Activated naive CD4-positive, alpha-beta T cell treated with anti-CD3 and anti-CD28 coated beads, Interleukin-2, amount 50 U/mL, for 24 hours (primary cell): Measurements from ENCODE around the gene CCNK.

ENCODE experiments used
- H3K27ac Mint-ChIP-seq: one replicate; pipeline ENCODE4 v1.8.0; 2021; ENCODE audit warnings: mild to moderate bottlenecking, mixed read lengths
- H3K27me3 Mint-ChIP-seq: one replicate; pipeline ENCODE4 v1.8.0; 2021; ENCODE audit warnings: mixed read lengths
- H3K36me3 Mint-ChIP-seq: one replicate; pipeline ENCODE4 v1.8.0; 2021; ENCODE audit warnings: mixed read lengths
- H3K4me1 Mint-ChIP-seq: one replicate; pipeline ENCODE4 v1.8.0; 2021; ENCODE audit warnings: mixed read lengths
- H3K4me3 Mint-ChIP-seq: one replicate; pipeline ENCODE4 v1.8.0; 2021; ENCODE audit warnings: mild to moderate bottlenecking, mixed read lengths
- H3K9me3 Mint-ChIP-seq: one replicate; pipeline ENCODE4 v1.8.0; 2021; ENCODE audit warnings: mixed read lengths

The CCNK gene

DNA sequence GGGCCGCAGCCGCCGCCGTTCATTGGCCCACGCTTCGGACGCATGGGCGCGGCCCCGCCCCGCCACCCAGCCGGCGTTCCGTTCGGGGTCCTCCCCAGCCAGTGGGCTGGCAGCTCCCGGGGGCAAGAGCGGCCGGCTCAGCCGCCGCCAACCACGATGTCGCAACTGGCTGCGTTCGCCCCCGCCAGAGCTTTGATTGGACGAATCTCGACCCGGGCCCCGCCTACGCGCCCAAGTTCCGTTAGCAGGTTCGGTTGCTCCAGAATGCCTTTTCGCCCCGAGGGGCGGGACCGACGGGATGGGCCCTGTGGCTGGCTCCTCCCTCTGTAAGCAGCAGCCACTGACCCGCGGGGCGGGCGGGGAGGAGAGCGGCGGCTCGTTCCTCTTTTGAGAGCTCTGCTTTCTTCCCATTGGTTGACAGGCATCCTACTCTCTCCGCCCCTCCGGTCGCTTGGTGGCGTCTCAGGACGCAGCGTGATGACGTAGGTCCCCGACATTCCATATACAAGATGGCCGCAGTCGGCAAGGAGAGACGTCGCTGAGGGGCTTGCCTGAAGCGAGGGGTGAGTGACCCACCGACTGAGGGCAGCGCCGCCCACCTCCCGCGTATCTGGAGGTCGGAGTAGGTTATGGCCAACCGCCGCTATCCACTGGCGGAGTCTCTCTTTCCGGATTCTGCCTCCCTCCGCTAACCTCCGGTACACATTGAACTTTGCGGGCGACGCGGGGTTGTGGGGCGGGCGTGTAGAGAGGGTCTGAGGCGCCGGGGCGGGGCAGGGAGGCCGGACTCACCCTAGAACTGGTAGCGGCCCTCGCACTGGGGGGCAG is at the start of gene CCNK:
Gene CCNK (plus strand): TSS at position 493 of the 828 bp plus-strand sequence. CDS start 11,269 bp downstream, outside the sequence.
- Mint-ChIP-seq H3K27me3 (no peaks in the 10 kb centered on the region), H3K4me1 (peaks cover 70% of the 10 kb centered on the region), H3K27ac (peak within 1 kb of the TSS; percentile 98), H3K9me3 (no peaks in the 10 kb centered on the region), H3K4me3 (peak within 1 kb of the TSS; percentile 99), H3K36me3 (peaks cover 2% of the 10 kb centered on the region)

DNA sequence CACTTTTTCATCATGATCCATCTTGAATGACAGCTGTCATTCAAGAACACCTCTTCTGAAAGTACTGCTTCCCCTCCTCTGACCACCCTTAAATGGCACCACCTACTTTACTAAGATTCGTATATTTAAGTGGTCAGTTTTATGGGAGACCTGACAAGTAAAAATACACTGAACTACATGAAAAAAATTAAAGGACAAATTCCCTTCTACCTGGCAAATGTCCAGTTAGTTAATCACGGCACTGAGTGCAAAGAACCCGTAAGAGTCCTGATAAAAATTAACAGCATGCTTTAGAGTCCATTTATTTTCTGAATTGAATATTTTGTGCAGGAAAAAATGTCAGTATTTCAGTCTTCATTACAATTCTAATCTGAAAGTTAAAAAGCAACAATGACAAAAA is 49.2 kb upstream of the CCNK start:
- H3K9me3 Mint-ChIP-seq: no peaks in the 10 kb centered on the region
- peaks cover 33% of the 10 kb centered on the region for H3K4me1 Mint-ChIP-seq
- no peak overlapping the region for H3K4me3 Mint-ChIP-seq
- no peaks in the 10 kb centered on the region for H3K27me3 Mint-ChIP-seq
- H3K27ac Mint-ChIP-seq: no peak overlapping the region
- peaks cover 43% of the 10 kb centered on the region for H3K36me3 Mint-ChIP-seq

GRCh38 chr14:99432485-99432884 is 48.7 kb upstream of the CCNK start:
- Mint-ChIP-seq H3K9me3 (no peaks in the 10 kb centered on the region), H3K4me1 (peaks cover 38% of the 10 kb centered on the region), H3K36me3 (peaks cover 43% of the 10 kb centered on the region), H3K27me3 (no peaks in the 10 kb centered on the region), H3K27ac (no peak overlapping the region), H3K4me3 (no peak overlapping the region)

- H3K27me3 Mint-ChIP-seq: no peaks in the 10 kb centered on the region
- peak overlapping the region; percentile 5 for H3K4me3 Mint-ChIP-seq
- H3K27ac Mint-ChIP-seq: no peak overlapping the region
- H3K4me1 Mint-ChIP-seq: peaks cover 48% of the 10 kb centered on the region
- peaks cover 24% of the 10 kb centered on the region for H3K36me3 Mint-ChIP-seq
- no peaks in the 10 kb centered on the region for H3K9me3 Mint-ChIP-seq
Measured at GRCh38 chr14:99435327-99435726, 45.9 kb upstream of the CCNK start.

- no peaks in the 10 kb centered on the region for H3K27me3 Mint-ChIP-seq
- peaks cover 39% of the 10 kb centered on the region for H3K4me1 Mint-ChIP-seq
- peak overlapping the region; percentile 60 for H3K27ac Mint-ChIP-seq
- H3K4me3 Mint-ChIP-seq: peak overlapping the region; percentile 12
- peaks cover 18% of the 10 kb centered on the region for H3K36me3 Mint-ChIP-seq
- no peaks in the 10 kb centered on the region for H3K9me3 Mint-ChIP-seq
Measured at GRCh38 chr14:99436247-99437180, 44.7 kb upstream of the CCNK start.

DNA sequence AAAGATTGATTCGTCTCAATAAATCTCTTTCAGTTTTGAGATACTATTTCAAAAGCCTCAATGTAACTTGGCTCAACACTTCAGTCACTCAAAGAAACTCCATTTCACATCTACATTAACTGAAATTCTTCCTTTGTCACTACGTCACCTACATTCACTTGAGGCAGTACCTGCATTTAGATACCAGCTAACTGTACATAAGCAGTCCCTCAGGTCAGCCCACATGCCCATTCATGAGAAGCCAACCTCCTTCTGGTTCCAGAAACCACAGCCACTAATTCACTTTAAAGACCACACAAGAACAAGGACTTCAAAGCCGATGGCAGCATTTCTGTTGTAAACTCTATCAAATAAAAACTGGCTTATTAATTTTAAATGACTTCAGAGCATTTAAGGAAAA is 43.5 kb upstream of the CCNK start:
- H3K27ac Mint-ChIP-seq: no peak overlapping the region
- no peaks in the 10 kb centered on the region for H3K9me3 Mint-ChIP-seq
- no peak overlapping the region for H3K4me3 Mint-ChIP-seq
- H3K27me3 Mint-ChIP-seq: no peaks in the 10 kb centered on the region
- H3K4me1 Mint-ChIP-seq: peaks cover 47% of the 10 kb centered on the region
- peaks cover 17% of the 10 kb centered on the region for H3K36me3 Mint-ChIP-seq

GRCh38 chr14:99440278-99440677 is 40.9 kb upstream of the CCNK start:
- Mint-ChIP-seq H3K9me3 (no peaks in the 10 kb centered on the region), H3K4me1 (peaks cover 47% of the 10 kb centered on the region), H3K27ac (no peak overlapping the region), H3K4me3 (no peak overlapping the region), H3K27me3 (no peaks in the 10 kb centered on the region), H3K36me3 (peaks cover 17% of the 10 kb centered on the region)

GRCh38 chr14:99441157-99441870 is 39.9 kb upstream of the CCNK start:
- Mint-ChIP-seq H3K4me3 (no peak overlapping the region), H3K36me3 (peaks cover 12% of the 10 kb centered on the region), H3K27me3 (no peaks in the 10 kb centered on the region), H3K9me3 (no peaks in the 10 kb centered on the region), H3K4me1 (peaks cover 38% of the 10 kb centered on the region), H3K27ac (peak overlapping the region; percentile 38)

DNA sequence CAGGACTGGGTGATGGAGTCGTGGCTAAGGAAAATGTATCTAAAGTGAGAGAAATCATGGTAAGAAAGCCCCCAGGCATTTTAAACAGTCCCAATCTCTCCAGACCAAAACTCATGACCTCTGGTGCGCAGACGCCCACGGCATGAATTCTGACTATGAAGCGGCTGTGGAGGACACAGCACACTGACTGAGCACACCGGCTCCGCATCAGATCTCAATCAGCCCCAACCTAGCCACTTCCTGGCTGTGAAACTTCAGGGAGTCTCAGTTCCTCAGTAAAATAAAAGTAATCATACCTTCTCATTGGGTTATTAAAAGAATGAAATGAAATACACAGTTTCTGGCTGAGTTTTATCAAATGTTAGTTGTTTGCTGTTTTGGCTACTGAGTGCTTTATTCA is 39.3 kb upstream of the CCNK start:
- peaks cover 14% of the 10 kb centered on the region for H3K36me3 Mint-ChIP-seq
- no peak overlapping the region for H3K27ac Mint-ChIP-seq
- peaks cover 32% of the 10 kb centered on the region for H3K4me1 Mint-ChIP-seq
- H3K27me3 Mint-ChIP-seq: no peaks in the 10 kb centered on the region
- H3K9me3 Mint-ChIP-seq: no peaks in the 10 kb centered on the region
- H3K4me3 Mint-ChIP-seq: no peak overlapping the region

GRCh38 chr14:99445931-99446330 is 35.3 kb upstream of the CCNK start:
- Mint-ChIP-seq H3K4me3 (no peak overlapping the region), H3K27ac (no peak overlapping the region), H3K4me1 (peaks cover 9% of the 10 kb centered on the region), H3K27me3 (no peaks in the 10 kb centered on the region), H3K9me3 (no peaks in the 10 kb centered on the region), H3K36me3 (peaks cover 17% of the 10 kb centered on the region)

GRCh38 chr14:99447739-99448138 is 33.5 kb upstream of the CCNK start:
- peaks cover 4% of the 10 kb centered on the region for H3K4me1 Mint-ChIP-seq
- peak overlapping the region; percentile 2 for H3K4me3 Mint-ChIP-seq
- H3K27me3 Mint-ChIP-seq: no peaks in the 10 kb centered on the region
- no peaks in the 10 kb centered on the region for H3K9me3 Mint-ChIP-seq
- H3K27ac Mint-ChIP-seq: no peak overlapping the region
- peaks cover 13% of the 10 kb centered on the region for H3K36me3 Mint-ChIP-seq

DNA sequence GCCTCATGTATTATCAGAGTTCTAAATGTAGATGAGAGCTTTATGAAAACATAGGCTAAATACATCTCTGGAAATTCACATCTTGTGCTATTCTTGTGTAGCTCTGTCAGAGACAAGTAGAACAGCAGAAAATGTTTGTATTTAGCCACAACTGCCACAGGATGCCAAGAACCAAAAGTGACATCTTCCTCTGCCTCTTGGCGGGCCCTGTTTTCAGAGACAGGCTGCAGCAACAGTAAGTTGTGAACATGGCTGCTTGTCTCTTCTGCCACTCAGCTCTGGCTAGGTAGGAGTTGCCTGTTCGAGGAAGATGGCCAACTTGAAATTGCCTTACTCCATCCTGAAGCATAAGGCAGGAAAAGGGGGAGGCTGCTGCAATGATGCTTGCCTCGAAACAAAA is 30.9 kb upstream of the CCNK start:
- H3K9me3 Mint-ChIP-seq: no peaks in the 10 kb centered on the region
- peaks cover 15% of the 10 kb centered on the region for H3K36me3 Mint-ChIP-seq
- no peak overlapping the region for H3K4me3 Mint-ChIP-seq
- no peak overlapping the region for H3K27ac Mint-ChIP-seq
- peaks cover 3% of the 10 kb centered on the region for H3K4me1 Mint-ChIP-seq
- H3K27me3 Mint-ChIP-seq: no peaks in the 10 kb centered on the region

DNA sequence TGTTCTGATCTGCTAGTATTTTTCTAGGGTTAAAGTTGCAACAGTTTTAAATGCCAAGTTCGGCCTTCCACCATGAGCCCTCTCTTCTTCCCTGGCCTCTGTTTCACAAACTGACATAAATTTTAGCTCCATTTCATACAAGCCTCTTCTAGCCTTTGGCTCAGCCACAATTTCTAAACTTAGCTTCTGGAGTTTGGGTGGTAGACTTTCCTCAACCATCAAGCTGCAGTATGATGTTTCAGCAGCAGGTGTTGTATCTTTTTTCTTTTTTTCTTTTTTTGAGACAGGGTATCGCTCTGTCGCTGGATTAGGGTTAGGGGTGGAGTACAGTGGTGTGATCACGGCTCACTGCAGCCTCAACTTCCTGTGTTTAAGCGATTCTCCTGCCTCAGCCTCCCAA is 30.0 kb upstream of the CCNK start:
- Mint-ChIP-seq H3K36me3 (peaks cover 16% of the 10 kb centered on the region), H3K27me3 (no peaks in the 10 kb centered on the region), H3K9me3 (no peaks in the 10 kb centered on the region), H3K4me1 (peaks cover 3% of the 10 kb centered on the region), H3K27ac (no peak overlapping the region), H3K4me3 (no peak overlapping the region)

GRCh38 chr14:99452968-99453367 is 28.2 kb upstream of the CCNK start:
- Mint-ChIP-seq H3K27me3 (no peaks in the 10 kb centered on the region), H3K27ac (no peak overlapping the region), H3K4me3 (no peak overlapping the region), H3K4me1 (peaks cover 3% of the 10 kb centered on the region), H3K36me3 (peaks cover 21% of the 10 kb centered on the region), H3K9me3 (no peaks in the 10 kb centered on the region)

- H3K27ac Mint-ChIP-seq: no peak overlapping the region
- peaks cover 3% of the 10 kb centered on the region for H3K4me1 Mint-ChIP-seq
- H3K36me3 Mint-ChIP-seq: peaks cover 21% of the 10 kb centered on the region
- no peaks in the 10 kb centered on the region for H3K9me3 Mint-ChIP-seq
- H3K4me3 Mint-ChIP-seq: no peak overlapping the region
- no peaks in the 10 kb centered on the region for H3K27me3 Mint-ChIP-seq
Measured at GRCh38 chr14:99454246-99454645, 27.0 kb upstream of the CCNK start.
